Measurements from ENCODE around the gene TNFRSF11A.

- TF ChIP-seq CTCF (IDR thresholded peaks at IDR 0.05; ENCODE audit: insufficient read depth, low read depth, low read length) (no peak), EZH2 (IDR thresholded peaks at IDR 0.05; ENCODE audit: insufficient read depth, low read length) (no peak)
Observed at GRCh38 chr18:62318228-62319180, 6.6 kb upstream of the TNFRSF11A start.

Data from astrocyte (in vitro differentiated cells and primary cell).